Frontal cortex (tissue), 4 donors: ENCODE results near the gene ARHGAP15. TPM values are rescaled to one million over a fixed set of nuclear protein-coding genes. Genes with fewer than 3 reads are reported as not detected.

Experiments
- DNase-seq, 2 donors: peaks; one replicate each; pipeline ENCODE4 v3.0.0; 2012; ENCODE audit warnings: low spot score in 2 of 2
- FAIRE-seq: peaks from 2 replicates; lab custom pipeline; 2012; peaks lifted over from hg19 to GRCh38; lab: Jason Lieb, UNC
- total RNA-seq: library from RNA; depleted of rRNA; stranded (reverse); fragments of >200 nt; gene quantifications from one replicate; pipeline ENCODE4 v1.2.3, GENCODE V29; 2014
- donor health status: control.
- donor health status: control.
- donor health status: control.

The ARHGAP15 gene
- total RNA-seq, 1 donor from 2014 or later, result 19.2 TPM

DNA sequence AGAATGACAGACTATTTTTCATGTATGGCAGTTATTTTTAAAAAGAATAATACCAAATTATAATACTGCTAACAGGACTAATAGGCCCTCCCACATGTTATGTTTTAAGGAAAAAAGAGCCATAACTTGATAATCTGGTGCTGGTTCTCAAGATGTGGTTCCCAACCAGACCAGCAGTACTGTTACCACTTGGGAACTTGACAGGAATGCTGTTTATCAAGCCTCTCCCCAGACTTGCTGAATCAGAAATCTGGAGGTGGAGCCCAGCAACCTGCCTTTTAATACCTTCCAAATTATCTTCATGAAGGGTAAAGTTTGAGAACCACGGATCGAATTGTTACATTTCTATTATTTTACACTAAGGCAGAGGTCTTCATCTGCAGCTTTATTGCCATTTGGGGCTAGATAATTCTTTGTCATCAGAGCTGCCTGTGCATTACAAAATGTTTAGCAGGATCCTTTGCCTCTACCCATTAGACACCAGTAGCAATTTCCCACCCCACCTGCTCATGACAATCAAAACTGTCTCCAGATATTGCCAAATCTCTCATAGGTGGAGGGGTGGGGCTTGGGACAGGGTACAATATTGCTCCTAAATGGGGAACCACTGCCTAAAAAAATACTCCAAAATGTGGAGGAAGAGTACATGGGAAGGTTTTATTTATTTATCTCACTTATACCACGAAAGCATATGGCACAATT is 629.6 kb downstream of the ARHGAP15 start:
- FAIRE-seq, result no peak
- DNase-seq, result no peak

DNA sequence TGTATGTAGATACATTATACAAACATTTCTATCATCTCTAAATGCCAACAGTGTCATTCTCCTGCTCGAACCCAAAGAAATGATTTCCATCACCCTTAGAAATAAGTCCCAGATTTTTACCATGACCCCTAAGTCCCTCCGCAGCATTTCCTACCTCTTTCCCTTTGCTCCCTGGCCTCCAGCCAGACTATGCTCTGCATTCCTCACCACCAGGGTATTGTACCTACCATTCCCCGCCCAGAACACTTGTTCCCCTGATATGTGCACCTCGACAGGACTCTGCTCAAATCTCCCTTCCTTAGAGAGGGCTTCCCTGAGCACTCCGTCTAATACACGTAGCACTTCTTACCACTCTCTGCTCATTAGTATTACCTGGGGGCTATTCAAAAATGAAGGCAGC is 630.2 kb downstream of the ARHGAP15 start:
- DNase-seq (no peak), FAIRE-seq (no peak)

DNA sequence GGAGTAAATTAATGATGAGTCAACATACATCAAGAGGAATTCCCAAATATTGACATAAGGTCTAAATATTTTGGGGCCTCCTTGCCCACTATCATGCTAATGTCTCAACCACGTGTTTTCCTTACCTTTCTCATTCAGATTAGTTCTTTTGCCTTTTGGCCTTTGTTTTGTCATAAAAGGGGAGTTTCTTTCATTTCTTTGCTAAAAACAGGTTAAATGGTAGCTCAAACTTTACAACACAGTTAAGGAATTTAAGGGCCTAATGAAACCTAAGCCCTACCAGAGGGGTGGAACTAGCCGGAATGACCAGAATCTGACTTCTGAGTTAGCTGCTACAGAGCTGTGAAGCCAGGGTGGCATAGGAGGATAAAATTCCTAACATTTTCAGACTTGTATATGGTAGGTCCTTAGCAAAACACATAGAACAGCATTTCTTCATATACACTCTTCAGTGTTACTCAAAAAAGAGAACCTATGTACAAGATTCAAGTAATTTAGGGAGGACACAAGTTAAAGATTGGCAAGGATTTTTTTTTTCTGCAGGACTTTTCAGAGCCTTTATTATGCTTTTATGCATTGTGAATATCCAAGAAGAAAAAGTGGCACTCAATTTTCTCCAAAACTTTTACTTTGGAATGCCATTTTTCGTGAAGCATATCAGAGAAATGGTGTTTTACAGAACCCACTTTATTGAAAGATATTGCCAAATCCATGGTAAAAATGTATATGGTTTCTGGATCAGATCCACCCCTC is 633.1 kb downstream of the ARHGAP15 start:
- no peak for FAIRE-seq
- DNase-seq, result no peak

- no peak for DNase-seq
- no peak for FAIRE-seq
Observed at GRCh38 chr2:143764261-143764660, 635.0 kb downstream of the ARHGAP15 start.

GRCh38 chr2:143764706-143765105 is 635.5 kb downstream of the ARHGAP15 start:
- FAIRE-seq, result no peak
- DNase-seq, result no peak

DNA sequence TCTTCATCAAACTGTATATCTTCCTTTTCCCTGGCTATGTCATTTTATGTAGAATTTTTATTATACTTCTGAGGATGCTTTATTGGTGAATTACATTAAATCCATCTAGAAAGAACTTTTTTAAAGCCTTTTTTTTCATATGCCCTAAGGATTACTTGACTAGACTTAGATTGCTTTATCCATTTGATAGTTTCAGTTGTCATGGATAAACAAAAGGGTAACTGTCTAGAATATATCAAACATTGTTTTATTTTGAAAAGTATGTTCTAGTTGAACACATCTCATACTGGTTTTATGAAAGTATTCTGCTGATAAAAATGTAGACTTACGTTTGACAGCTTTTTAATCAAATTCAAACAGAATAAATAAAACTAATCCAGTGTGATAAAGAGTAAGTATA is 639.8 kb downstream of the ARHGAP15 start:
- DNase-seq, result no peak
- FAIRE-seq, result peak; percentile 42

DNA sequence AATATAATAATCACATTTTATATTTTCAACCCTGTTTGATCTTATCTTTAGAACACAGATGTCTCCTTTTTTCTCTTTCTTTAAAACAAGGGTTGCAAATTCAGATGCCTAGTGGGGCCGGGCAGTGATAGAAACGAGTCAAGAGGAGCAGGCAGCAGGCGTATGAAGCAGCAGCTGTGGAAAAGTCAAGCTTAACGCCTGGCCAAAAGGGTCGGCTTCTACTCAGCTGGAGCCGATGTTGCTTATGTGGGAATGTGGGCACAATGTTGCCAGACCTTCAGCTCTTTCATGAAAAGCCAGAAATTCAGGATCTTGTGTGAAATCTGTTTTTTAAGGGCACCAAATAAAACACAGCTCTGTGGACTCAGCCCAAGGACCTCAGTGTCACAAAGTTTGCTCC is 642.7 kb downstream of the ARHGAP15 start:
- no peak for DNase-seq
- no peak for FAIRE-seq

GRCh38 chr2:143776526-143777297 is 647.5 kb downstream of the ARHGAP15 start:
- FAIRE-seq (no peak), DNase-seq (no peak)

DNA sequence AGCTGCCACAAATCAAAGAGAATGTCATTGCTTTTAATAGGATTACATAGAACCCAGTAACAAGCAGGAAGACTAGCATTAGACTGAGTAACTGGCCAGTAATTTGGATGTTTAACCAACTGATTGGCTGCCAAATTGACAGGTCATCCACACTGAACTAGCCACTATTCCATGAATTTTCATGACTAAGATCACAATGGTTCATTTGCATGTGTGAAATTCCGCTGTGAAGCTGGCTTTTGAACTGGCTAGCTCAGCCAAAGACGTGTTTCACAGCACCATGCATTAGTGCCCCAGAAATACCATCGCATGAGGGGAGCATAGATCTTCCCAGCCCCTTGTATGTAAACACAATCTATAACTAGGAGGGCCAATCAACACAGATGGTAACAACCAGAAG is 649.8 kb downstream of the ARHGAP15 start:
- DNase-seq (no peak), FAIRE-seq (no peak)

DNA sequence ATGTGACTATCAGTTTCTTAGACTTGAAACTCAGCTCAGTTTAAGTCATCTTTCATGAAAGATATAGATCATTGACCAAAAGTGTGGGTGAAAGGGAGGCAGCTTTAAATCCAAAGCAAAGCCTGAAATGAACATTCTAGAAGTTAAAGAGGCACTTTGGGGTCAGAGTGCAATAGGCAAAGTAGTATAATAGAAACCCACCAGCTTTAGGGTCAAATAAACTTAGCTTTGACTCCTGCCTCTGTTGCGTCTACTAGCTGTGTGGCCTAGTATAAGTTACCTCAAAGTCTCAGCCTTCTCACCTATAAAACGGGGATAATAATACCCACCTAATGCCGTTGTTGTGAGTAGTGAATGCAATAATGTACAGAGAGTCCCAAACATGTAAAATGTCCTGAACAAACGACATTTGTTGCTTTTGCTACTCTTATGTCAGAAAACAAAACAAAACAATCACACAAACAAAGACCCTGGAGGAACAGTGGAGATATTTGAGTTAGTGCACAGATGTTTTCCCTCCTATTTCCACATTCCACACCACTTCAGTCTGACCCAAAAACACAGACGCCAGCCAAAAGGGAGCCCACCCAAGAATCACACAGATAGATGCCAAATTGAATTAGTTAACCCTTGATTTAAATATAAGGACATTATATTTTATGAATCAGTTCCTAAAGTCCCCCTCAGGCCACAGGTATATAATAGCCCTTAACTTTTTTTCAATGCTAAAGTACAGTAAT is 657.0 kb downstream of the ARHGAP15 start:
- FAIRE-seq, result no peak
- DNase-seq, result no peak

GRCh38 chr2:143787674-143788073 is 658.5 kb downstream of the ARHGAP15 start:
- FAIRE-seq, result no peak

DNA sequence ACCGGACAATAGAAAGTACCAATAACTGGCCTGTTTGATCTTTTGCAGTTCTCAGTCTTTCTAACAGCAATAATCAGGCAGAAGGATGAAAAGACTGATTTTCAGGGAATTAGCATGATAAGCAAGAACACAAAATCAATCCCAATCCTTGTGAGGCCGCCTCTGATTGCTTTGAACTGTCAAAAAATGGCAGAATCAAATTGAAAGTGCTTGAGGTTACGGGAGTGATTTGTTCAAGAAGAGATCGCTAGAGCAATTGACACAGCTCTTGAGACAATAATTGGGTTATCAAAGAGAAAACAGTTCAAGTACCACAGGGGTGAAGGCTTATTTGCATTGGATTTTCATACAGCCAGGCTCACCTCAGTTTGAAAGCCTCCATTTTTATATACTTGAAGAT is 663.4 kb downstream of the ARHGAP15 start:
- FAIRE-seq (no peak), DNase-seq (no peak)

More at GRCh38 chr2:143787674-143788073, 658.5 kb downstream of the ARHGAP15 start:
- DNase-seq, result no peak

- no peak for FAIRE-seq
Observed at GRCh38 chr2:143793381-143793780, 664.2 kb downstream of the ARHGAP15 start.

GRCh38 chr2:143796051-143796450 is 666.8 kb downstream of the ARHGAP15 start:
- DNase-seq, result no peak
- FAIRE-seq, result no peak

More at GRCh38 chr2:143793381-143793780, 664.2 kb downstream of the ARHGAP15 start:
- no peak for DNase-seq

- no peak for FAIRE-seq
- no peak for DNase-seq
Observed at GRCh38 chr2:143801561-143801960, 672.3 kb downstream of the ARHGAP15 start.

GRCh38 chr2:143802242-143802641 is 673.0 kb downstream of the ARHGAP15 start:
- FAIRE-seq, result no peak

DNA sequence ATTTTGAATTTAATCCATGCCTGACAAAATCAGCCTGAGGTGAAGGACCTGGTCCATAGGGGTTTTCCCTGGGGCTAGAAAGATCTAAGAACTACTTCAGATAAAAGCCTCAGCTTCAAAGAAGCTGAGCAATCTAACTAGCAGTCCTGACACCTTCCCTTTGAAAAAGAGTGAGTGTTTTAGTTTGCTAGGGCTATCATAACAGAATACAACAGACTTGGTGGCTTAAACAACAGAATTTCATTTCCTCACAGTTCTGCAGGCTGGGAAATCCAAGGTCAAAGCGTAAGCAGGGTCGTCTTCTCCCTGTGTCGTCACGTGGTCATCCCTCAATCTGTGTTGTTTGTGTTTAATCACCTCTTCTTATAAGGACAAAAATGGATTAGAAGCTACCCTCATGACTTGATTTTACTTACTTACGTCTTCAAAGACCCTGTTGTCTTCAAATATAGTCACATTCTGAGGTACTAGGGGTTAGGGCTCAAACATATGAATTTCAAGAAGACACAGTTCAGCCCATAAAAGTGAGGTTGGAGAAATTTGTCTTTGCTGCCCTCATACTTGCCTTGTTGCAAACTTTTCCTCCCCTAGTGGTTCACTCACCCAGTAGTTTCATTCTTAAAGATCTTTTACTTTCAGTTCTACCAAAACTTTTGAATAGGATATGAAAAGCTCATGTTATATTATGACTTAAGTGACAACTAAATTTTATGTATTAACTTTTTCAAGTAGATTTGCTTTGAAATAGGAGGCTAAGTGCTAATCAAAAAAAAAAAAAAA is 673.8 kb downstream of the ARHGAP15 start:
- FAIRE-seq (no peak), DNase-seq (no peak)

More at GRCh38 chr2:143802242-143802641, 673.0 kb downstream of the ARHGAP15 start:
- DNase-seq, result no peak

DNA sequence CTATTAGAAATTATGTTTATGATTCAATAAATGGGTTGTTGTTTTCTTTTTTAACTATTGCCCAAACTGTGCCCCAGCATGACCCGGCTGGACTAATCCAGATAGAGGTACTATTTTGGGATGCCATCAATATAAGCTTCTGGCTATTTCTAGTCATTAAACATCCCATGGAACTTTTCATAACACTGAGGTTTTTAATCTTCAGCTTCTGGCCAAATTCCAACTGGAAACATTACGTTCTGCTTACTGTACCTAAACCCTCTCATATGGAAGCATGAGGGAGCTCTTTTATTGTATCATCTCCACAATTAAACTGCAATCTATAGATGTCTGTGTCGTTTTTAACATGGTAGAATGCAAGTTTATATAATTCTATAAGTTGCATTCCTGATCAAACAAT is 674.7 kb downstream of the ARHGAP15 start:
- no peak for DNase-seq
- no peak for FAIRE-seq

GRCh38 chr2:143805666-143806065 is 676.4 kb downstream of the ARHGAP15 start:
- FAIRE-seq (no peak), DNase-seq (no peak)
